Mucosa of descending colon (tissue), 3 donors: ENCODE results near the gene TRIO. TPM values are rescaled to one million over a fixed set of nuclear protein-coding genes. Genes with fewer than 3 reads are reported as not detected.

Experiments used
- ATAC-seq: fragments of 200-7000 bp; cut with Tn5 transposase; one replicate; pipeline ENCODE4 v1.9.1; 2020; ENCODE audit warnings: mild to moderate bottlenecking, moderate library complexity
- DNase-seq, 3 donors: peaks; one replicate each; pipeline ENCODE4 v3.0.0-alpha.2; 2020
- H3K36me3 ChIP-seq: fragments of 200-600 bp; one replicate; pipeline ENCODE4 v1.8.0; 2021; ENCODE audit warnings: low read depth, mild to moderate bottlenecking
- H3K4me1 ChIP-seq: fragments of 200-600 bp; one replicate; pipeline ENCODE4 v1.8.0; 2021; ENCODE audit warnings: low read depth, mild to moderate bottlenecking
- H3K4me3 ChIP-seq: fragments of 200-600 bp; one replicate; pipeline ENCODE4 v1.8.0; 2021; ENCODE audit warnings: mild to moderate bottlenecking
- H3K9me3 ChIP-seq: fragments of 200-600 bp; one replicate; pipeline ENCODE4 v1.8.0; 2021; ENCODE audit warnings: mild to moderate bottlenecking
- CTCF ChIP-seq: fragments of 200-600 bp; IDR thresholded peaks from one replicate; pipeline ENCODE4 v1.8.0; 2022; ENCODE audit warnings: antibody characterized with exemption, mild to moderate bottlenecking
- intact Hi-C, 2 donors: fragments of 100-400 bp; cut with DNase I in 1 of 2; cut with micrococcal nuclease in 1 of 2; formaldehyde crosslinking; loops; one replicate each; pipeline versions ENCODE4 v1.11.0 to v1.11.1; 2022; cut with DNase I, micrococcal nuclease
- total RNA-seq, 3 donors: library from RNA; stranded (reverse); fragmentation: NEBNext Ultra II Directional in 2 of 3; extraction: Animal tissue kit (Norgen Biotek cat#: 25700) in 2 of 3; gene quantifications; one replicate each; pipeline versions ENCODE4 v1.2.1 to v1.2.4, GENCODE V29; 2021 to 2023
- donor health status: DM: no; HTN: no; CAD: no; lungs with moderate emphysema.
- donor health status: DM: no; HTN: no; CAD: no.
- donor health status: DM: no; HTN: yes; CAD: no.

The TRIO gene
- total RNA-seq, 3 donors from 2014 or later, result 164 to 231 (median 168) TPM

DNA sequence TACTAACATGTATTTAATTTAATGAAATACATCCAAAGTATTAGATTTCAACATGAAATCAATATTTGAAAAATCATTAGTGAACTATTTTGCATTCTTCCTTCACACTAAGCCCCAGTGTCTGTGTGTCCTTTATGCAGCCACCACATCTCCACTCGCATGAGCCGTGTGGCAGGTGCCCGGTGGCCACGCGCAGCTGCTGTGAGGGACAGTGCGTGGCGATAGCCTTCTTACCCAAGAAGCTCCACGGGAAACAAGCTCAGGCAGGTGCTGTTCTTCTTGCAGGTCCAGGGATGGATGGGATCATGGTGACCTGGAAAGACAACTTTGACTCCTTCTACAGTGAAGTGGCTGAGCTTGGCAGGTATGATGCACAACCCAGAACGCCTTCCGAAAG, 359.1 kb downstream of the TRIO start:
- intact Hi-C loops, result no loop called here
- H3K9me3 ChIP-seq, result no peaks in the 10 kb centered on the region
- no peak for TF ChIP-seq CTCF
- H3K36me3 ChIP-seq, result no peaks in the 10 kb centered on the region
- no peaks in the 10 kb centered on the region for H3K4me1 ChIP-seq
- no peak overlapping the region for H3K4me3 ChIP-seq
- ATAC-seq, result no peak
- no peak for DNase-seq

GRCh38 chr5:14503017-14503680, 360.0 kb downstream of the TRIO start:
- no peaks in the 10 kb centered on the region for H3K4me1 ChIP-seq
- DNase-seq (no peak), ATAC-seq (no peak)
- intact Hi-C loops, result no loop called here
- no peak overlapping the region for H3K4me3 ChIP-seq
- H3K36me3 ChIP-seq, result no peaks in the 10 kb centered on the region
- H3K9me3 ChIP-seq, result no peaks in the 10 kb centered on the region
- TF ChIP-seq CTCF, result no peak

DNA sequence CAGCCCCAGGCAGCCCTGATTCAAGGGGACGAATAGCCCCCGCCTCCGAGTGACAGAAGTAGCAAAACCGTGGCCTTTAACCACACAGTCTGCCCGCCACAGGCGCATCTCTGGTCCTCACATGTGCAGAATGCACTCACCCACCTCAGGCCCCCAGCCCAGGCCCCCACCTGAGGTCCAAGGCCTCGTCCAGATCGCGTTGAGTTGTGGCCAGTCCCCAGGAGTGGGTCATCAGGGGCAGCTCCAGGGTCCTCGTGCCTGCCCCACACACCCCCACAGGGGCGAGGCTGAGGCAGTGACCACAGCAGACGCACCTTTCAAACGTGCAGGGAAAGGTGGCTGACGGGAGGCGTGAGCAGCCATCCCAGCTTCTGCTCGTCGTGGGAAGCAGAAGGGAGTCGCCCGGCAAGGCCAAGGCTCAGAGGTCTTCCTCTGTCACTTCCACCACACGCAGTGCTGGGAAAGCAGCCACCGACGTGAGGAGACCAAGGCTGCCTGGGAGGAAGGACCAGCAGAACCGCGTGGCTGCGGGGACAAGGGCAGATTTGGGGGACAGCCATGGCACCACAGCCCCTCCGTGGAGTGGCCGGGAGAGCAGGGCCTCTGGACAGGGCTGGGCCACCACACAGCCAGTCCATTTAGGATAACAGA, 360.7 kb downstream of the TRIO start:
- DNase-seq, result no peak
- intact Hi-C loops, result no loop called here
- Histone ChIP-seq H3K9me3 (no peaks in the 10 kb centered on the region), H3K4me1 (no peaks in the 10 kb centered on the region), H3K36me3 (no peaks in the 10 kb centered on the region), H3K4me3 (no peak overlapping the region)
- ATAC-seq, result no peak
- no peak for TF ChIP-seq CTCF

DNA sequence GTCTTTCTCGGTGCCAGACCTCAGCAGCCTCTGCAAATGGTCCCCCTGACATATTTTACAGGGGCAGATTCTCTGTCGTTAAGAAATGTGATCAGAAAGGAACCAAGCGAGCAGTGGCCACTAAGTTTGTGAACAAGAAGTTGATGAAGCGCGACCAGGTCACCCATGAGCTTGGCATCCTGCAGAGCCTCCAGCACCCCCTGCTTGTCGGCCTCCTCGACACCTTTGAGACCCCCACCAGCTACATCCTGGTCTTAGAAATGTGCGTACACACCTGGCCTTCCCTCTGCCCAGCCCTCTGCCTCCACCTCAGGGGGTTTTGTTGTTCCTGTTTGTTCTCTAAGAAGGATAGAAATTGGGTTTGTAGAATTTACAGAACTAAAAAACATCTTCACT, 361.2 kb downstream of the TRIO start:
- TF ChIP-seq CTCF, result no peak
- H3K4me1 ChIP-seq, result no peaks in the 10 kb centered on the region
- H3K4me3 ChIP-seq, result no peak overlapping the region
- no peak for ATAC-seq
- DNase-seq, result no peak
- no peaks in the 10 kb centered on the region for H3K9me3 ChIP-seq
- H3K36me3 ChIP-seq, result no peaks in the 10 kb centered on the region
- intact Hi-C loops, result no loop called here

DNA sequence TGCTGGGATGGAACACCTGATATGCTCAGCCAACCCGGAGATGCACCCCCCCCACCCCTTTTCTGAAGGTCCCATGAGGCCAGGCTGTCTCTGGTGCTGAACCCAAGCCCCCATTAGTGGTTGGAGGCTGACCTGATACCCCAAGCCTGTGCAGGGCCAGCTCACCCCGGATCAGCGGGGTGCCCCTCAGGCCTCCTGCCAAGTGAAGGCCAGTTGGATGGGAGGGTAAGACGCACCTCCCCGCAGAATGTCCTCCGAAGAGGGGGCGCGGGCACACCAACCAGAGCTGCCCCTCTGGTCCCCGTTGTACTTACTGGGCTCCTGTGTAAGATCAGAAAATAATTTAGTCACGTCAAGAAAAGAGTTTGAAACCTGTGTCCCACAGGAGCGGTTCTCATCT, 361.7 kb downstream of the TRIO start:
- intact Hi-C loops, result no loop called here
- H3K36me3 ChIP-seq, result no peaks in the 10 kb centered on the region
- no peaks in the 10 kb centered on the region for H3K9me3 ChIP-seq
- TF ChIP-seq CTCF, result no peak
- DNase-seq (no peak), ATAC-seq (no peak)
- H3K4me3 ChIP-seq, result no peak overlapping the region
- H3K4me1 ChIP-seq, result no peaks in the 10 kb centered on the region
